DND-41 (cell line): ENCODE data around the gene MTF1.

Experiments used
- ATAC-seq: fragments of 200-7000 bp; cut with Tn5 transposase; 3 replicates; pipeline ENCODE4 v1.9.1; 2021; ENCODE audit warnings: low read depth; ENCODE audit not compliant: insufficient read depth
- DNase-seq: peaks from one replicate; pipeline ENCODE4 v3.0.0-alpha.2; 2020
- H2AFZ ChIP-seq: 2 replicates; pipeline ENCODE4 v1.6.0; 2012; ENCODE audit warnings: low read depth, low read length
- H3K27ac ChIP-seq: 2 replicates; pipeline ENCODE4 v1.5.1; 2012; ENCODE audit warnings: low read length, inconsistent platforms
- H3K27me3 ChIP-seq: fragments of 200-600 bp; sonication (generic); 2 replicates; pipeline ENCODE4 v1.6.0; 2012; ENCODE audit warnings: low read length, mild to moderate bottlenecking, inconsistent platforms; ENCODE audit not compliant: insufficient read depth, poor library complexity
- H3K36me3 ChIP-seq: 2 replicates; pipeline ENCODE4 v1.5.1; 2012; ENCODE audit warnings: low read length, inconsistent platforms; ENCODE audit not compliant: insufficient read depth
- H3K4me1 ChIP-seq: 2 replicates; pipeline ENCODE4 v1.5.1; 2012; ENCODE audit warnings: mild to moderate bottlenecking, low read length; ENCODE audit not compliant: insufficient read depth
- H3K4me2 ChIP-seq: 2 replicates; pipeline ENCODE4 v1.6.0; 2012; ENCODE audit warnings: mild to moderate bottlenecking, moderate library complexity, low read length, inconsistent platforms; ENCODE audit not compliant: insufficient read depth
- H3K4me3 ChIP-seq, 2 experiments: fragments of 200-600 bp in 1 of 2; shearing (Covaris generic) in 1 of 2; 2 replicates each; pipeline ENCODE4 v1.5.1; 2012 to 2016; ENCODE audit warnings: inconsistent platforms in 2 of 2, low read length in 2 of 2, mild to moderate bottlenecking in 2 of 2, low read depth in 1 of 2, moderate library complexity in 1 of 2
- H3K79me2 ChIP-seq: 2 replicates; pipeline ENCODE4 v1.6.0; 2012; ENCODE audit warnings: low read length, inconsistent platforms; ENCODE audit not compliant: insufficient read depth
- H3K9ac ChIP-seq: 2 replicates; pipeline ENCODE4 v1.6.0; 2012; ENCODE audit warnings: low read depth, mild to moderate bottlenecking, inconsistent platforms, low read length, moderate library complexity
- H3K9me3 ChIP-seq: 2 replicates; pipeline ENCODE4 v1.5.1; 2012; ENCODE audit warnings: low read length, moderate library complexity, mild to moderate bottlenecking, inconsistent platforms; ENCODE audit not compliant: insufficient read depth, severe bottlenecking
- H4K20me1 ChIP-seq: 2 replicates; pipeline ENCODE4 v1.6.0; 2012; ENCODE audit warnings: low read length; ENCODE audit not compliant: insufficient read depth
- EZH2 ChIP-seq: IDR thresholded peaks from 3 replicates; pipeline ENCODE4 v1.6.1; 2012; ENCODE audit warnings: borderline replicate concordance, low read depth, mild to moderate bottlenecking, moderate library complexity, low read length, inconsistent platforms; ENCODE audit not compliant: severe bottlenecking
- TF ChIP-seq, protein P1 (sequence below): IDR thresholded peaks from 2 replicates; pipeline ENCODE4 v1.5.1; 2012; ENCODE audit warnings: borderline replicate concordance, low read length, moderate library complexity, mild to moderate bottlenecking; ENCODE audit not compliant: poor library complexity, severe bottlenecking; ENCODE audit errors: extremely low read depth

MTF1 gene

DNA sequence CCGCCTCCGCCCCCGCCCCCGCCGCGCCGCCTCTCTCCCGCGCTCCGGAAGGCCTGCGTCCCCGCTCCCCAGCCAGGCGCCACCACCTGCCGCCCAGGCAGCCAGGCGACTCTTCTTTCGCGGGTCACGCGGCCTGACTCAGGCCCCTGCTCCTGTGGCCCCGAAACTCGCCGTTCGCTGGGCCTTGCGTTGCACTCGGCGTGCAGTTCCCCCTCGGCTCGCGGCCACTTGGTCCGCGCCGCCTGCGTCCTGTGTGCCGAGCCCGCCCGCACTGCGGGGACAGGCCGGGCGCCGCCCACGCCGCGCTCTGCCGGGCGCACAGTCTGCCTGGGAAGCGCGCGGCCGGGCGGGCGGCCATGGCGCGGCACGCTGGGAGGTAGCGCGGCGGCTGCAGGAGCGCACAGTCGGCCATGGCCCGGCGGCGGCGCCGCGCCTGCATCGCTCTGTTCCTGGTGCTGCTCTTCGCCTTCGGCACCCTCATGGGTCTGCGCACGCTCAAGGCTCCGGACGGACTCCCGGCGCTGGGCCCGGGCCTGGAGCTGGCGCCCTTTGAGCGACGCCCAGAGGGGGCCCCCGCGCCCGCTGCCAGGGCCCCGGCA lies 65.5 kb downstream of the MTF1 start, which contains the start of gene MANEAL:
MANEAL (plus strand) TSS at position 75 of the 599 bp plus-strand sequence; CDS start at position 411, 336 bp downstream.
- H2AFZ ChIP-seq = peak within 1 kb of the TSS; percentile 99
- TF ChIP-seq EZH2 = no peak
- TF ChIP-seq, protein P1, sequence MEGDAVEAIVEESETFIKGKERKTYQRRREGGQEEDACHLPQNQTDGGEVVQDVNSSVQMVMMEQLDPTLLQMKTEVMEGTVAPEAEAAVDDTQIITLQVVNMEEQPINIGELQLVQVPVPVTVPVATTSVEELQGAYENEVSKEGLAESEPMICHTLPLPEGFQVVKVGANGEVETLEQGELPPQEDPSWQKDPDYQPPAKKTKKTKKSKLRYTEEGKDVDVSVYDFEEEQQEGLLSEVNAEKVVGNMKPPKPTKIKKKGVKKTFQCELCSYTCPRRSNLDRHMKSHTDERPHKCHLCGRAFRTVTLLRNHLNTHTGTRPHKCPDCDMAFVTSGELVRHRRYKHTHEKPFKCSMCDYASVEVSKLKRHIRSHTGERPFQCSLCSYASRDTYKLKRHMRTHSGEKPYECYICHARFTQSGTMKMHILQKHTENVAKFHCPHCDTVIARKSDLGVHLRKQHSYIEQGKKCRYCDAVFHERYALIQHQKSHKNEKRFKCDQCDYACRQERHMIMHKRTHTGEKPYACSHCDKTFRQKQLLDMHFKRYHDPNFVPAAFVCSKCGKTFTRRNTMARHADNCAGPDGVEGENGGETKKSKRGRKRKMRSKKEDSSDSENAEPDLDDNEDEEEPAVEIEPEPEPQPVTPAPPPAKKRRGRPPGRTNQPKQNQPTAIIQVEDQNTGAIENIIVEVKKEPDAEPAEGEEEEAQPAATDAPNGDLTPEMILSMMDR = no peak
- peaks cover 30% of the 10 kb centered on the region for H3K36me3 ChIP-seq
- H3K27ac ChIP-seq = peak within 1 kb of the TSS; percentile 93
- no peaks in the 10 kb centered on the region for H3K9me3 ChIP-seq
- H4K20me1 ChIP-seq = peaks cover 20% of the 10 kb centered on the region; the same call in 1 of the 2 replicates
- H3K4me2 ChIP-seq = peak within 1 kb of the TSS; percentile 99
- peak; percentile 59 for DNase-seq
- peak; percentile 76 for ATAC-seq
- H3K4me1 ChIP-seq = peaks cover 30% of the 10 kb centered on the region
- H3K79me2 ChIP-seq = peaks cover 33% of the 10 kb centered on the region
- H3K27me3 ChIP-seq = no peaks in the 10 kb centered on the region
- H3K4me3 ChIP-seq = peak within 1 kb of the TSS; percentile 78 to 97; a peak in 3 of 4 replicates
- H3K9ac ChIP-seq = peak within 1 kb of the TSS; percentile 98

GRCh38 chr1:37792943-37793686 lies 66.3 kb downstream of the MTF1 start:
- H3K4me3 ChIP-seq = peak overlapping the region in 1 of 2 experiments; percentile 97; a peak in 2 of 4 replicates

DNA sequence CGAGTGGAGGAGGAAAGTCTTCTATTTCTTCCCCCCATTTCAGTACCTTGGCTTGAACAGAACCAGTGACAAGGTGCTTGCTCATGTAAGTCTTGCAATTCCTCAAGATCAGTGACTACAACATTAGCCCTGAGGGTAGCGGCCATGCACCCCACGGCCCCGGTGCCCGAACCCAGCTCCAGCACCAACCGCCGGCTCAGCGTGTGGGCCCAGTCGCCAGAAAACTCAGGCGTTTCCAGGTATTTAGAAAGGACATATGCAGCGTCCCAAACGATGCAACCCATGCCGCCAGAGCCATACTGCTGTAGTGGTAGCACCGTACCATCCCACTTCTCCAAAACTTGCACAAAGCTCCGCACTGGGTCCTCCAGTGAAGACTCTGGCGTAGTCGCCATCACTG lies 76.9 kb downstream of the MTF1 start:
- TF ChIP-seq, protein P1 = no peak
- no peak for TF ChIP-seq EZH2

More at GRCh38 chr1:37792943-37793686, 66.3 kb downstream of the MTF1 start:
- Histone ChIP-seq H3K4me1 (peaks cover 30% of the 10 kb centered on the region), H2AFZ (peak overlapping the region; percentile 83), H3K27ac (no peak overlapping the region), H3K9ac (peak overlapping the region; percentile 98), H3K27me3 (peaks cover under 1% of the 10 kb centered on the region), H3K79me2 (peaks cover 33% of the 10 kb centered on the region), H4K20me1 (peaks cover 20% of the 10 kb centered on the region; the same call in 1 of the 2 replicates), H3K36me3 (peaks cover 23% of the 10 kb centered on the region), H3K4me2 (peak overlapping the region; percentile 99), H3K9me3 (no peaks in the 10 kb centered on the region)
- DNase-seq = no peak
- TF ChIP-seq, protein P1 = no peak
- no peak for TF ChIP-seq EZH2
- ATAC-seq = no peak; the same call in 2 of the 3 replicates

More for the DNA sequence above, 76.9 kb downstream of the MTF1 start:
- Histone ChIP-seq H4K20me1 (no peaks in the 10 kb centered on the region), H3K4me2 (no peak overlapping the region), H3K27me3 (peaks cover 4% of the 10 kb centered on the region), H2AFZ (no peak overlapping the region), H3K4me3 (no peak overlapping the region), H3K4me1 (no peaks in the 10 kb centered on the region), H3K9ac (no peak overlapping the region), H3K27ac (no peak overlapping the region), H3K36me3 (no peaks in the 10 kb centered on the region), H3K9me3 (no peaks in the 10 kb centered on the region), H3K79me2 (no peaks in the 10 kb centered on the region)
- DNase-seq = no peak
- ATAC-seq = no peak
